ENCODE data around the gene TMEM161B.

GRCh38 chr5:88258636-88259035, 10.0 kb downstream of the TMEM161B start:
- no peak for TF ChIP-seq CTCF (IDR thresholded peaks at IDR 0.05; ENCODE audit: extremely low read depth in 1 of 2, insufficient read depth in 1 of 2, low read depth in 1 of 2, low read length in 2 of 2)
- TF ChIP-seq EZH2 (IDR thresholded peaks at IDR 0.05; ENCODE audit: borderline replicate concordance, low read depth, low read length, severe bottlenecking) = no peak
- no peak for TF ChIP-seq POLR2A (IDR thresholded peaks at IDR 0.05; ENCODE audit: low read depth, low read length)
- TF ChIP-seq POLR2AphosphoS5 (IDR thresholded peaks at IDR 0.05; ENCODE audit: insufficient read depth, low read depth, low read length) = no peak
- no peak for TF ChIP-seq JUN (IDR thresholded peaks at IDR 0.05; ENCODE audit: borderline replicate concordance, insufficient read depth, insufficient read length, low read depth)
- TF ChIP-seq FOS (IDR thresholded peaks at IDR 0.05; ENCODE audit: borderline replicate concordance, insufficient read depth, low read length) = no peak
- no peak for TF ChIP-seq MYC (IDR thresholded peaks at IDR 0.05; ENCODE audit: low read depth, low read length)
- no peak for TF ChIP-seq MAX (IDR thresholded peaks at IDR 0.05; ENCODE audit: insufficient read depth, insufficient read length)
- TF ChIP-seq GATA2 (IDR thresholded peaks at IDR 0.05; ENCODE audit: insufficient read depth, insufficient read length, low read depth, low read length) = no peak

All from endothelial cell of umbilical vein (primary cell).